ENCODE data around the gene CCL17.
"Not testable (repeated sequence)": the region's sequence is repeated elsewhere in the genome, so short reads cannot be mapped to it uniquely, and the experiment has no call there.

CCL17 gene

DNA sequence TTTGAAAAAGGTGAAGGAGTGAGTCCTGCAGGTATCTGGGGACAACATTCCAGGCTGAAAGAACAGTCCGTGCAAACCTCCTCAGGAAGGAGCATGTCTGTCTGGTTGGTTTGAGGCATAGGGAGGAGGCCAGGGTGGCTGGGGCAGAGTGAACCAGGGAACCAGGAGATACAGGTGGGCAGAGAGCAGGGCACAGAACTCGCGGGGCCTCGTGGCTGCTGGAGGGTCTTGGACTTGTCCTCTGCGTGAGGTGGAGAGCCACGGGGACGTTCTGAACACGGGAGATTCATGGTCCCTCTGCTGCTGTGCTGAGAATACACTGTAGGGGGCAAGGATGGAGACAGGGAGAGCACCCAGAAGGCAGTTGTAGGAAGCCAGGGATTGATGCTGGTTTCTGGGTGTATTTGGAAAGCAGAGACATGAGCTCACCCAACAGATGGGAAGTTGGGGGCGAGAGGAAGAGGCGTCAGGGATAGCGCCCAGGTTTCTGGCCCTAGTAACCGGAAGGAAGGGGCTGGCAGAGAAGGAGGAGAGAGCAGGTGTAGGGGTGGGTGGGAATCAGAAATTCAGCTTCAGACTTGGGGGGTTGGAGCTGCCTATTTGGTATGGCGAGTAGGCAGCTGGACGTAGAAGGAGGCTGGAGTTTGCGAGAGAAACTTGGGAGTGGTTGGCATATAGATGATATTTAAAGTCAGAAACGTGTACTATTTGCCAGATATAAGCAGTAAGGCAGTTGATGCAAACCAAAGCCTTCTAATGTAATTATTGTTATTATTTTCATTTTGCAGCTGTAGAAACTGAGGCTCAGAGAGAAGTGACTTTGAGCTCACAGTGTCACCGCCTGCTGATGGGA, at the start of gene CCL17:
Gene CCL17, plus strand, starts transcription at position 803 of the 853 bp plus-strand sequence. CDS start 9,166 bp downstream, outside the sequence.
- DNase-seq (no peak), ATAC-seq (no peak)

DNA sequence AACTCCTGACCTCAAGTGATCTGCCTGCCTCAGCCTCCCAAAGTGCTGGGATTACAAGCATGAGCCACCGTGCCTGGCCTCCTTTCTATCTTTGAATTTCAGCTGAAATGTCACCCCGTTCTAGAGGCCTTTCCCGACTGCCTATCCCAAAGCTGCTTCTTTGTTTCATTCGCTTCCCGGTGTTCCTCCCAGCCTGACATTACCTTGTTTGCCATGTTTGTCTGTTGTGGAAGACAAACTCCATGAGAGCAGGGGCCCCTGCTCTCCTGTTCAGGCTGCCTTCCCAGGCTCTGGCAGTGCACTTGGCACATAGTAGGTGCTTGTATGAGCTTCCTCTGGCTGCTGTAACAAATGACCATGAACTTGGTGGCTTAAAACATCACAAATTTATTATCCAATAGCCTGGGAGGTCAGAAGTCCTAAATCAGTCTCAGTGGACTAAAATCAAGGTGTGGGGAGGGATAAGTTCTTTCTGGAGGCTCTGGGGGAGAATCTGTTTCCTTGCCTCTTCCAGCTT, 48.6 kb upstream of the CCL17 start:
- DNase-seq (no peak), ATAC-seq (no peak)

- no peak for DNase-seq
- ATAC-seq = no peak
Measured at GRCh38 chr16:57356547-57356946, 48.0 kb upstream of the CCL17 start.

- ATAC-seq = peak; percentile 67
- DNase-seq = peak; percentile 47
Measured at GRCh38 chr16:57357330-57358085, 47.1 kb upstream of the CCL17 start.

DNA sequence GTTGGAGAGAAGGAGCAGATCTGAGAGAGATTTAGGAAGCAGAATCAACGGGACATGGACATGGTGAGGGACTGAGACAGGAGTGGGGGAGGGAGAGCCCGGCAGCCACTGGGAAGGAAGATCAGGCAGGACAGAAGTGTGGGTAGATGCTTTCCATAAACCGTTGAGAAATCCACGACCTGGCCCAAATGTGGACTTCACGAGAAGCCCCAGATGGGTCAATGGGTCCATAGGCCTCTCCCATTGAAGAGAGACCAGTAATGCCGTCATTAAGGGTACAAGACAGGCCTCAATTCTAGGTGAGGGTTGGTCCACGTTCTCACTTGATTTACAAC, 46.5 kb upstream of the CCL17 start:
- no peak for DNase-seq
- ATAC-seq = no peak

GRCh38 chr16:57358527-57359095, 46.0 kb upstream of the CCL17 start, which contains the start of gene CCL22:
Gene CCL22 (plus strand): TSS chr16:57358783. CDS start chr16:57358817, 34 bp downstream.
- peak; percentile 84 for ATAC-seq
- peak; percentile 57 for DNase-seq

DNA sequence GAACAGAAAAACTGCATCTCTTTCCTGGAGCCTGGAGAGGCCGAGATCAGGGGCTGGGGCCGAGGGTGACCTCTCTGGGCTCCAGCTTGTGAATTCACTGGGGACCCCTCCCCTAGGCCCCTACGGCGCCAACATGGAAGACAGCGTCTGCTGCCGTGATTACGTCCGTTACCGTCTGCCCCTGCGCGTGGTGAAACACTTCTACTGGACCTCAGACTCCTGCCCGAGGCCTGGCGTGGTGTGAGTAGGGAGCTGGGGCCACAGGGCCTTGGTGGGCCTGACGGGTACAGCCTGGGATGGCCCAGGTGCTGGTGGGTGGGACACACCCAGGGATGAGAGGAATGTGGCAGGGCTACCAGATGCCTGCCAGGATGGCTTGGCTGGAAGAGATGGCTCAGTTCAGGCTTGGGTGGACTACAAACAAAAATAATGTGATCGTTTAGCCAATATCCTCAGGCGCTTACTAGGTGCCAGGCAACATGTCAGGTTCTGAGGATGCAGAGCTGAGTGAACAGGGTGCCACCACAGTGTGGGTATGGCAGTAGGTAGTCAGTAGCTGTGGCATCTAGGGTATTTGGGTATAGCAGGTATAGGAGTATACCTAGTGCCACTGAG, 44.1 kb upstream of the CCL17 start:
- DNase-seq = no peak
- no peak for ATAC-seq

DNA sequence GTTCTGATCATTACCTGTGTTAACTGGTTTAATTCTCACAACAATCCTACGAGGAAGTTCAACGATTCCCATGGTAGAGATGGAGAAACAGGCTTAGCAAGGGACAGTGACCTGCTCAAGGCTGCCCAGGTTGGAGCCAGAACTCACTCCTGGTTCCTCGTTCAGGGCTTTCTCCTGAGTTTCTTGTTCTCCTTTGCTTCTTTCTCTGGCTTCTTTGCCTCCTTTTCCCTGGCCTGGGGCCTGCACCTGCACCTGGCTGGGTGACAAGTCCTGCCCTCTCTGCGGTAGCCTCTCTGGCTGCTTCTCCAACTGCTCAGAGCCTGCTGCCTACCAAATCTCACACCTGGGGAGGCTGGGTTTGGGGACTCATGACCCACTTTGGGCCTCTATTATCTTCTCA, 43.2 kb upstream of the CCL17 start:
- DNase-seq = no peak
- ATAC-seq = no peak

- DNase-seq (no peak), ATAC-seq (no peak)
Measured at GRCh38 chr16:57364143-57364542, 40.4 kb upstream of the CCL17 start.

DNA sequence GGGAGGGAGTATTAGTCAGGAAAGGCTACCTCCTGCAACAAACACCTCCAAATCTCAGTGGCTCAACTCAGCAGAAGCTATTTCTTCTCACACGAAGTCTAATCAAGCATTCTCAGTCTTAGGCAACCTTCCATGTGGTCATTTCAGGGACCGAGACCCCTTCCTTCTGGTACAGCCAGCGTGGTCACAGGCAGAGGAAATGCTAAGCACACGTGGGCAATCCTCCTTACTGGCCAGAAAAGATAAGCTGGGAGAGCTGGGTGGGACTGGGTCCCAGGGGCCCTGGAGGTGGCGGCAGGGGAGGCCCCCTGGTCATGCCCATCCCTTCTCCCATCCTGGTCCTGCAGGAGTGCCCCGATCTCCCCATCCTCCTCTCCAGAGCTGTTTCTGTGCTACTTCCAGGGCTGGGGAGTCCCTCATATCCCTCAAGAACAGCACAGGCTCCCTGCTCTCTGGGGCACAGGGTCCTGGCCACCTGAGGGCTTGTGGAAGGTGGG, 38.0 kb upstream of the CCL17 start:
- ATAC-seq (no peak), DNase-seq (no peak)

- DNase-seq (no peak), ATAC-seq (no peak)
Measured at GRCh38 chr16:57367116-57367752, 37.3 kb upstream of the CCL17 start.

GRCh38 chr16:57371494-57372371, 32.8 kb upstream of the CCL17 start:
- ATAC-seq (no peak), DNase-seq (no peak)

GRCh38 chr16:57372372-57373116, 32.0 kb upstream of the CCL17 start, which contains the start of gene CX3CL1:
Gene CX3CL1 (plus strand): TSS chr16:57372490. CDS start chr16:57372569, 79 bp downstream.
- DNase-seq (no peak), ATAC-seq (no peak)

GRCh38 chr16:57373117-57373947, 31.2 kb upstream of the CCL17 start:
- ATAC-seq (no peak), DNase-seq (no peak)

- DNase-seq = peak; percentile 51
- ATAC-seq = no peak
Measured at GRCh38 chr16:57374067-57374534, 30.5 kb upstream of the CCL17 start.

DNA sequence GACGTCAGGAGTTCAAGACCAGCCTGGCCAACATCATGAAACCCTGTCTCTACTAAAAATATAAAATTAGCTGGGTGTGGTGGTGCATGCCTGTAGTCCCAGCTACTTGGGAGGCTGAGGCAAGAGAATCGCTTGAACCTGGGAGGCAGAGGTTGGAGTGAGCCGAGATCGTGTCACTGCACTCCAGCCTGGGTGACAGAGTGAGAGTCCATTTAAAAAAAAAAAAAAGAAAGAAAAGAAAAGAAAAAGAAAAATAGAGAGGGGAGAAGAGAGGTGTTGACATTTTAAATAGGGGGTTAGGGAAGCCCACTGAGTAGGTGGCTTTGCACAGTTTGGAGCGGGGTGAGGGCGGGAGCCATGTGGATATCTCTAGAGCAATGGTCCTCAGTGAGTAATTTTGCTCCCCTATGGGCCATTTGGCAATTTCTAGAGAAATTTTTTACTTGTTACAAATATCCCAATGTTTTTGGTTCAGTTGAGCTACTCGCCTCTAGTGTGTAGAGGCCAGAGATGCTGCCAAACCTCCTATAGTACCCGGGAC, 29.6 kb upstream of the CCL17 start:
- ATAC-seq, DNase-seq: not testable (repeated sequence)

GRCh38 chr16:57376313-57376818, 28.2 kb upstream of the CCL17 start:
- ATAC-seq = no peak
- no peak for DNase-seq
